DND-41 (cell line): ENCODE data around the gene EEFSEC.

ENCODE experiments used
- ATAC-seq: fragments of 200-7000 bp; cut with Tn5 transposase; 3 replicates; pipeline ENCODE4 v1.9.1; 2021; ENCODE audit warnings: low read depth; ENCODE audit not compliant: insufficient read depth
- DNase-seq: peaks from one replicate; pipeline ENCODE4 v3.0.0-alpha.2; 2020
- H2AFZ ChIP-seq: 2 replicates; pipeline ENCODE4 v1.6.0; 2012; ENCODE audit warnings: low read depth, low read length
- H3K27ac ChIP-seq: 2 replicates; pipeline ENCODE4 v1.5.1; 2012; ENCODE audit warnings: low read length, inconsistent platforms
- H3K27me3 ChIP-seq: fragments of 200-600 bp; sonication (generic); 2 replicates; pipeline ENCODE4 v1.6.0; 2012; ENCODE audit warnings: low read length, mild to moderate bottlenecking, inconsistent platforms; ENCODE audit not compliant: insufficient read depth, poor library complexity
- H3K36me3 ChIP-seq: 2 replicates; pipeline ENCODE4 v1.5.1; 2012; ENCODE audit warnings: low read length, inconsistent platforms; ENCODE audit not compliant: insufficient read depth
- H3K4me1 ChIP-seq: 2 replicates; pipeline ENCODE4 v1.5.1; 2012; ENCODE audit warnings: mild to moderate bottlenecking, low read length; ENCODE audit not compliant: insufficient read depth
- H3K4me2 ChIP-seq: 2 replicates; pipeline ENCODE4 v1.6.0; 2012; ENCODE audit warnings: mild to moderate bottlenecking, moderate library complexity, low read length, inconsistent platforms; ENCODE audit not compliant: insufficient read depth
- H3K4me3 ChIP-seq, 2 experiments: fragments of 200-600 bp in 1 of 2; shearing (Covaris generic) in 1 of 2; 2 replicates each; pipeline ENCODE4 v1.5.1; 2012 to 2016; ENCODE audit warnings: inconsistent platforms in 2 of 2, low read length in 2 of 2, mild to moderate bottlenecking in 2 of 2, low read depth in 1 of 2, moderate library complexity in 1 of 2
- H3K79me2 ChIP-seq: 2 replicates; pipeline ENCODE4 v1.6.0; 2012; ENCODE audit warnings: low read length, inconsistent platforms; ENCODE audit not compliant: insufficient read depth
- H3K9ac ChIP-seq: 2 replicates; pipeline ENCODE4 v1.6.0; 2012; ENCODE audit warnings: low read depth, mild to moderate bottlenecking, inconsistent platforms, low read length, moderate library complexity
- H3K9me3 ChIP-seq: 2 replicates; pipeline ENCODE4 v1.5.1; 2012; ENCODE audit warnings: low read length, moderate library complexity, mild to moderate bottlenecking, inconsistent platforms; ENCODE audit not compliant: insufficient read depth, severe bottlenecking
- H4K20me1 ChIP-seq: 2 replicates; pipeline ENCODE4 v1.6.0; 2012; ENCODE audit warnings: low read length; ENCODE audit not compliant: insufficient read depth
- CTCF ChIP-seq: IDR thresholded peaks from 2 replicates; pipeline ENCODE4 v1.5.1; 2012; ENCODE audit warnings: borderline replicate concordance, low read length, moderate library complexity, mild to moderate bottlenecking; ENCODE audit not compliant: poor library complexity, severe bottlenecking; ENCODE audit errors: extremely low read depth
- EZH2 ChIP-seq: IDR thresholded peaks from 3 replicates; pipeline ENCODE4 v1.6.1; 2012; ENCODE audit warnings: borderline replicate concordance, low read depth, mild to moderate bottlenecking, moderate library complexity, low read length, inconsistent platforms; ENCODE audit not compliant: severe bottlenecking

Gene EEFSEC

GRCh38 chr3:128360705-128361271 is 207.5 kb downstream of the EEFSEC start:
- Histone ChIP-seq H3K27me3 (no peaks in the 10 kb centered on the region), H3K4me3 (no peak overlapping the region), H4K20me1 (peaks cover 14% of the 10 kb centered on the region; the same call in 1 of the 2 replicates), H3K36me3 (peaks cover 21% of the 10 kb centered on the region), H3K9me3 (no peaks in the 10 kb centered on the region), H2AFZ (no peak overlapping the region), H3K9ac (no peak overlapping the region), H3K4me1 (no peaks in the 10 kb centered on the region), H3K79me2 (no peaks in the 10 kb centered on the region), H3K4me2 (no peak overlapping the region), H3K27ac (no peak overlapping the region)
- no peak for ATAC-seq
- no peak for DNase-seq
- TF ChIP-seq EZH2 = no peak
- no peak for TF ChIP-seq CTCF

GRCh38 chr3:128362026-128362965 is 209.0 kb downstream of the EEFSEC start:
- Histone ChIP-seq H3K4me2 (no peak overlapping the region), H3K4me3 (no peak overlapping the region), H3K27ac (no peak overlapping the region), H4K20me1 (peaks cover 17% of the 10 kb centered on the region), H3K27me3 (no peaks in the 10 kb centered on the region), H3K4me1 (no peaks in the 10 kb centered on the region), H2AFZ (no peak overlapping the region), H3K79me2 (no peaks in the 10 kb centered on the region), H3K9ac (no peak overlapping the region), H3K36me3 (peaks cover 28% of the 10 kb centered on the region), H3K9me3 (no peaks in the 10 kb centered on the region)
- TF ChIP-seq CTCF (no peak), EZH2 (no peak)
- DNase-seq = no peak
- no peak for ATAC-seq

- H3K27me3 ChIP-seq = no peaks in the 10 kb centered on the region
- DNase-seq (no peak), ATAC-seq (no peak)
- no peaks in the 10 kb centered on the region for H3K9me3 ChIP-seq
- no peak overlapping the region for H3K4me2 ChIP-seq
- H4K20me1 ChIP-seq = peaks cover 12% of the 10 kb centered on the region
- H3K4me1 ChIP-seq = no peaks in the 10 kb centered on the region
- peaks cover 35% of the 10 kb centered on the region for H3K36me3 ChIP-seq
- no peak overlapping the region for H2AFZ ChIP-seq
- no peak overlapping the region for H3K27ac ChIP-seq
- no peak overlapping the region for H3K4me3 ChIP-seq
- TF ChIP-seq CTCF = no peak
- TF ChIP-seq EZH2 = no peak
- H3K79me2 ChIP-seq = no peaks in the 10 kb centered on the region
- H3K9ac ChIP-seq = no peak overlapping the region
These were observed 211.0 kb downstream of the EEFSEC start for GRCh38 chr3:128364291-128364690.
